HG03196 (cell line): ENCODE results near the gene SFMBT2.
"Not testable (repeated sequence)": the region's sequence is repeated elsewhere in the genome, so short reads cannot be mapped to it uniquely, and the experiment has no call there.

ENCODE experiments used
- ATAC-seq: cut with Tn5 transposase; IDR thresholded peaks from one replicate; pipeline ENCODE4 v1.9.1; 2021; ENCODE audit not compliant: unreplicated experiment

SFMBT2 gene

DNA sequence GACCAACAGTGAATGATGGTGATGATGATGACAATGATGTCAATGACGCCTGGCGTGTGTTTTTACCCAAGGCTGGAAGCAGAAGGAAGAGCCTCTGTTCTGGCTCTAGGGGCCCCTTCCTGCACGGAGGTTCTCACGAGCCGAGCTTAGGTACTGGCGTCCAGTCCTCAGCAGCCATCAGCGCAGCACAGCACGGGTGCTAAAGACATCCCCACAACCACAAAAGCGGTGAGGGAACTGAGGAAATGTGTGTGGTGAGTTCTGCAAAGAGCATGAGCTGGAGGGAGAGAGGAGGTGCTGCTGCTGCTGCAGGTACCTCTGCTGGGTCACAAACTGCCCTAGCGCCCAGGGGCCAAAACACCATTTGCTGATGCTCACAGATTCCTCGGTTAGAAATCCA is 81.6 kb downstream of the SFMBT2 start:
- ATAC-seq = no peak

DNA sequence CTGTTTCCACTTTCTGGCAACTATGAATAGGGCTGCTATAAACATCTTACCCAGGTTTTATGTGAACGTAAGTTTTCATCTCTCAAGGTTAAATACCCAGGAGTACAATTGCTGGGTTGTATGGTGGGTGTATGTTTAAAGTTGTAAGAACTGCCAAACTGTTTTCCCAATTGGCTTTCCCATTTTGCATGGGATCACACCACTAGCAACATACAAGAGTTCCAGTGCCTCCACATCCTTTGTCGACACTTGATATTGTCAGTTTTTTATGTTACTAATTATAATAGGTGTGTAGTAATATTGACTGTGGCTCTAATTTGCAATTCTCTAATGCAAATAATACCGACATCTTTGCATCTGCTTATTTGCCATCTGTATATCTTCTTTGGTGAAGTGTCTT is 82.9 kb downstream of the SFMBT2 start:
- ATAC-seq = no peak

GRCh38 chr10:7322623-7323022 is 88.2 kb downstream of the SFMBT2 start:
- no peak for ATAC-seq

GRCh38 chr10:7320072-7320471 is 90.8 kb downstream of the SFMBT2 start:
- ATAC-seq = no peak

DNA sequence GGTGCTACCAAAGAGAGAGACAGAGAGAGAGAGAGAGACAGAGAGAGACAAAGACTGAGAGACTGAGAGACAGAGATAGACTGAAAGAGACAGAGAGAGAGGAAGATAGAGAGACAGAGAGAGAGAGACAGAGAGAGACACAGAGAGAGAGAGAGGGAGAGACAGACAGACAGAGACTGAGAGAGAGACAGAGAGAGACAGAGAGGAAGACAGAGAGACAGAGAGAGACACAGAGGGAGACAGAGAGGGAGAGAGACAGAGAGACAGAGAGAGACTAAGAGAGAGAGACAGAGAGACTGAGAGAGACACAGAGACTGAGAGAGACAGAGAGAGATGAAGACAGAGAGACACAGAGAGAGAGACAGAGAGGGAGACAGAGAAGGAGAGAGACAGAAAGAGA is 91.2 kb downstream of the SFMBT2 start:
- no peak for ATAC-seq

DNA sequence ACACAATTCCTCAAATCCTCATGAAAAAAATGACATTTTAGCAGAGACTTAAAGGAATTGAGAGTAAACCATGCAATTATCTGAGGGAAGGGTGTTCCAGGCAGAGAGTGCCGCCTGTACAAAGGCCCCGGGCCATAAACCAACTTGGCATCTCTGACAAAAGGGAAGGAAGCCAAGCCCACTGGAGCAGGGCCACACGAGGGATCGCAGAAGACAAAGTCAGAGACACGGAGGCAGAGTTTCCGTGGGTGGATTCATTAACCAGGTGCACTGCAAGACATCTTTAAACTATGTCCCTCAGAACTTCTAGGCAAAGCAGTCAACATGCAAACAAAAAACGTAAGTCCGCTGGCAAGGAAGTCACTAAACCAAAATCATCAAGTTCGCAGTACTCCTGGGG is 92.0 kb downstream of the SFMBT2 start:
- no peak for ATAC-seq

DNA sequence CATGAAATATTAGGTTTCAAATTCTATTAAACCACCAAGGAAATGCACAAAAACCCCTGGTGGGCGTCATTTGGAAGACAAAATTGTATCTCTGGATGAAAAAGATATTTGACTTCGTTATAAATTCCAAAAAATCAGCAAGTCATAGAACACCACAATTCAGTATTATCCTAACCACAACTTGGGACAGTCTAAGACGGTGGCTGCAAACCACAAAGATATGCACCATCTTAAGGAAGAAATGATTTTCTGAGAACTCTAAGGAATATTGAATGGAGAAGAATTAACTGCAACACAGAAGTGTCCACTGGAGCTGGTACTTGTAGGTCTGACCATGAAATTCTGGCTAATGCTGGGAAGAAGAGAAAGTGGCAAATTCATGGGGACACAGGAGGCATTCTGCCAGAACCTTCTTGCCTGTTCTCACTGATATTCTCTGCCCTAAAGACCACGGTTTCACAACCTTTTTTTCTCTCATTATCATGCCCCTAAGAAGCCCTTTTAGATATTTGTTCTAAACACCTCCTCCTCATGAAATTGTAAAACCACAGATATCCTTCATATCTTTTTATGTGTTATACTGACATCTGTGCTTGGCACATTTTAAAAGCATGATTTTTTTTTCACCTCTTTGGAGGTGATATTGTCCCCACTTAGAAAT is 92.9 kb downstream of the SFMBT2 start:
- ATAC-seq = no peak

- no peak for ATAC-seq
Observed at GRCh38 chr10:7316839-7317238, 94.0 kb downstream of the SFMBT2 start.

- no peak for ATAC-seq
Observed at GRCh38 chr10:7315906-7316305, 94.9 kb downstream of the SFMBT2 start.

DNA sequence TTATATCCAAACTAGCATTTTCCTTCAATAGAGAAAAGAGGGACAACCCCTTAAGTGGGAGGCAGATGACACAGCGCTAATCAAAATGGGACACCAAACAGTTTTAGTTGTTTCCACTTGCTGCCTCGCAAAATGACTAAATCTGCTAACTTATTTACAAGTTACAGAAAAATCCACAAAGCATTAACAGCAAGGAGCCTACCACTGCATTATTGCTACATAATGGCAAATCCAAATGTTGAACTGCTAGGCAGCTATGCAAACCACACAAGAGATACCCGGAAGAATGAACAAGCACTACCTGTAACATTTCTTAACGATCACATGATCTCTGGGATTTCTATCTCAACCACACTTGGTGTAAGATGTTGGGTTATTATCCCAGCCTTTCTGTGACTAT is 96.7 kb downstream of the SFMBT2 start:
- no peak for ATAC-seq

GRCh38 chr10:7312488-7312857 is 98.4 kb downstream of the SFMBT2 start:
- no peak for ATAC-seq

- not testable (repeated sequence) for ATAC-seq
Observed at GRCh38 chr10:7311850-7312487, 98.9 kb downstream of the SFMBT2 start.

GRCh38 chr10:7311218-7311849 is 99.5 kb downstream of the SFMBT2 start:
- ATAC-seq = no peak

GRCh38 chr10:7310076-7310475 is 100.8 kb downstream of the SFMBT2 start:
- ATAC-seq = no peak

DNA sequence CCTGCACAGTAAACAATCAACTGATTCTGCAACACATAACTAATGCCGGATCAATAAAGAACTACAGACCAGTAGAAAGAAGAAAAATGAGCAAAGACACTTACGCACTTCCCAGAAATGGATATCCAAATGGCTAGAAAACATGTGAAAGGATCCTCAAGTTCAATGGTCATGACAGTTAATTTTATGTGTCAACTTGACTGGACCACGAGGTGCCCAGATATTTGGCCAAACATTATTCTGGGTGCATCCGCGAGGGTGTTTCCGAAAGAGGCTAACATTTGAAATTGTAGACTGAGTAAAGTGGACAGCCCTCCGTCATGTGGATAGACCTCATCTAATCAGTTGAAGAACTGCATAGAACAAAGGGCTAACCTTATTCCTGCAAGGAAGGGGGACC is 102.0 kb downstream of the SFMBT2 start:
- no peak for ATAC-seq

DNA sequence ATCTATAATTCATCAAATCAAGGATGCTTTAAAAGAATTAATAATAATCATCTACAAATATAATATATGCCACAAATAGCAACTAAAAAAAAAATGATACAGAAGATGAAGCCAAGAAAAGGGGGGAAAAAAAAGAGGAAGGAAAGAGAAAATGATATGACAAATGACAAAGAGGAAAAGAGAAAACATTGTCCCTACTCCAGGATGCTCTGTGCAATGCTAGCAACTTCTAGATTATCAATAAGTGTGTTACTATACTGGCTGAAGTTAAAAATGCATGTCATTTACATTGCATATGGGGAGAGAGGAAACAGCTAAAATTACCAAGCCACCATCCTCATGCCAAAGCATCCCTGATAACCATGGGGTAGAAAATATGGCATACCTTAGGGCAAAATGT is 104.2 kb downstream of the SFMBT2 start:
- no peak for ATAC-seq

GRCh38 chr10:7306147-7306546 is 104.7 kb downstream of the SFMBT2 start:
- no peak for ATAC-seq

DNA sequence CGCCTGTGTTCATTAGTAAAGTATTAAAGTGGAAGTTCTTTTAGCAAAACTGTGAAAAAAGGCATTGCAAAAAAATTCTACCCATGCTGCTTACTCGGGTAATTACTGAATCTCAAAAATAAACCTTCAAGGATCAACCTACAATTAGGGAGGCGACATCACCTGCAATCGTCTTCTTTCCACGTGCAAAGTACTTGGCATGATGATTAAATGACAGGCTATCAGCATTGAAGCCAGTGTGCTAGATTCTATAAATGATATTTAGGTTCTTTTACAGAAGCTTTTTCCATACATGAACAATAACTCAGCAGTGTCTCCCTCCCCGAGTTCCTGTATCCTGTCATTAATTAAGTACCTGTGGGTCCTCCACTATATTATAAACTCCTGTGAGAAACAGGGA is 105.8 kb downstream of the SFMBT2 start:
- ATAC-seq = no peak

DNA sequence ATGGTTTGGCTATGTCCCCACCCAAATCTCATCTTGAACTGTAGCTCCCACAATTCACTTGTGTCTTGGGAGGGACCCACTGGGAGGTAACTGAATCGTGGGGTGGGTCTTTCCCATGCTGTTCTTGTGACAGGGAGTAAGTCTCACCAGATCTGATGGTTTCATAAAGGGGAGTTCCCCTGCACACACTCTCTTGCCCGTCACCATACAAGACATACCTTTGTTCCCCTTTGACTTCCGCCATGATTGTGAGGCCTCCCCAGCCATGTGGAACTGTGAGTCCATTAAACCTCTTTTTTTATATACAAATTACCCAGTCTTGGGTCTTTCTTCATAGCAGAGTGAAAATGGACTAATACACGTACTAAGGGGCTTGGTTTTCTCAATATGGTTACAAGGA is 106.7 kb downstream of the SFMBT2 start:
- no peak for ATAC-seq

- ATAC-seq = no peak
Observed at GRCh38 chr10:7302930-7303557, 107.8 kb downstream of the SFMBT2 start.

DNA sequence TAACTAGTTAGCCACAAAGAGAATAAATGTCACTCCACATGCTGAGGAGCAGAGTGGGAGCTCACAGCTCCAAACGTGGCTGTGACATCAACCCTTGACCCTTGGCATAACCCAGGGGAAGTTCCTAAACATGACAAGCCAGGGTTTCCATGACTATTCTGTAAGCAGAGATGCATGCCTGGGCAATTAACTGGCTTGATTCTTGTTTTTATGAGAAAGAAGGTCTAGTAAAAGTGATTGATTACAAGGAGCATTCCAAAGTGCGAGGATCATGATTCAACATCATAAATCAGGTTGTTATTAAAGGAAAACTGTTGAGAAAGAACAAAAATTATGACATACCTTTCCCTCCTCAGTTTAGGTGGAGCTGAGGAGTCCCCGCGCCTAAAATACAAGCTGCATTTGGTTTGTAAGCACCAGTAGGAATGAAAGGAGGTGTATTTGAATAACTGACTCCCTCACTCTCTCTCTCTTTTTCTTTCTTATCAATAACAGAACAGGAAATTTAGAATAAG is 108.4 kb downstream of the SFMBT2 start:
- ATAC-seq = no peak
